Tibial nerve (tissue), 4 donors: Measurements from ENCODE around the gene SLC34A2. TPM values are rescaled to one million over a fixed set of nuclear protein-coding genes. Genes with fewer than 3 reads are reported as not detected.
"Not testable (repeated sequence)": the region's sequence is repeated elsewhere in the genome, so short reads cannot be mapped to it uniquely, and the experiment has no call there.

Experiments used
- DNase-seq, 2 donors: peaks; one replicate each; pipeline ENCODE4 v3.0.0-alpha.2; 2019; ENCODE audit warnings: low spot score in 2 of 2
- H3K27ac ChIP-seq, 4 donors: fragments of 200-600 bp; sonication (generic) in 3 of 4; one replicate each; pipeline ENCODE4 v1.5.1; 2017 to 2019; ENCODE audit warnings: mild to moderate bottlenecking in 1 of 4
- H3K27me3 ChIP-seq, 2 donors: fragments of 200-600 bp; sonication (generic) in 1 of 2; one replicate each; pipeline versions ENCODE4 v1.5.1 to v1.6.0; 2017 to 2019
- H3K36me3 ChIP-seq, 3 donors: fragments of 200-600 bp; sonication (generic); one replicate each; pipeline ENCODE4 v1.5.1; 2018 to 2019
- H3K4me1 ChIP-seq, 4 donors: fragments of 200-600 bp; sonication (generic) in 3 of 4; one replicate each; pipeline ENCODE4 v1.5.1; 2017 to 2019
- H3K4me3 ChIP-seq, 4 donors: fragments of 200-600 bp; sonication (generic) in 3 of 4; one replicate each; pipeline ENCODE4 v1.5.1; 2017 to 2019; ENCODE audit warnings: mild to moderate bottlenecking in 1 of 4, moderate library complexity in 1 of 4
- H3K9me3 ChIP-seq, 4 donors: fragments of 200-600 bp; sonication (generic) in 3 of 4; one replicate each; pipeline ENCODE4 v1.5.1; 2017 to 2019
- CTCF ChIP-seq, 5 experiments: fragments of 200-600 bp in 3 of 5; fragments of 450-650 bp in 2 of 5; sonication (generic) in 3 of 5; IDR thresholded peaks; one replicate each; pipeline ENCODE4 v1.5.1; 2016 to 2019; ENCODE audit warnings: antibody characterized with exemption in 5 of 5, mild to moderate bottlenecking in 3 of 5, moderate library complexity in 2 of 5
- EP300 ChIP-seq, 2 donors: sonication (generic); formaldehyde crosslinking; IDR thresholded peaks; one replicate each; pipeline ENCODE4 v1.6.1; 2017; ENCODE audit warnings: antibody characterized with exemption in 2 of 2, mild to moderate bottlenecking in 1 of 2
- POLR2A ChIP-seq, 2 donors: fragments of 450-650 bp; IDR thresholded peaks; one replicate each; pipeline ENCODE4 v1.6.1; 2017; ENCODE audit warnings: antibody characterized with exemption in 2 of 2, mild to moderate bottlenecking in 2 of 2, moderate library complexity in 2 of 2
- WGBS, 2 donors: methylation state at CpG; one replicate each; pipeline ENCODE4 v1.1.5; 2018; 5-methylcytosine and 5-hydroxymethylcytosine counted together
- total RNA-seq, 4 donors: library from RNA; depleted of rRNA; stranded (reverse); fragments of >200 nt; gene quantifications; one replicate each; pipeline ENCODE4 v1.1.0, GENCODE V29; 2016

The SLC34A2 gene
- total RNA-seq, 4 donors from 2014 or later = not detected

- H3K36me3 ChIP-seq = no peaks in the 10 kb centered on the region
- no peaks in the 10 kb centered on the region for H3K9me3 ChIP-seq
- peaks cover 0 to 19% of the 10 kb centered on the region in 2 donors for H3K27me3 ChIP-seq
- DNase-seq = no peak
- TF ChIP-seq POLR2A (IDR thresholded peaks at IDR 0.05) = no peak
- TF ChIP-seq EP300 (IDR thresholded peaks at IDR 0.05) = no peak
- TF ChIP-seq CTCF (IDR thresholded peaks at IDR 0.05) = no peak
- H3K27ac ChIP-seq = no peak overlapping the region
- 72 to 80% methylated on average over 5 of the region's 5 CpGs for WGBS, 2 donors
- H3K4me3 ChIP-seq = no peak overlapping the region
- peaks cover 0 to 17% (median 0%) of the 10 kb centered on the region in 4 donors for H3K4me1 ChIP-seq
Observed at GRCh38 chr4:25651682-25652081, 4.0 kb upstream of the SLC34A2 start.

GRCh38 chr4:25654031-25654970, 1.4 kb upstream of the SLC34A2 start:
- TF ChIP-seq CTCF (IDR thresholded peaks at IDR 0.05) (no peak), EP300 (IDR thresholded peaks at IDR 0.05) (no peak), POLR2A (IDR thresholded peaks at IDR 0.05) (no peak)
- H3K27ac ChIP-seq = peak overlapping the region in 1 of 4 donors; percentile 59
- H3K27me3 ChIP-seq = peaks cover 0 to 24% of the 10 kb centered on the region in 2 donors
- peaks cover 0 to 17% (median 0%) of the 10 kb centered on the region in 4 donors for H3K4me1 ChIP-seq
- H3K4me3 ChIP-seq = no peak overlapping the region
- H3K36me3 ChIP-seq = no peaks in the 10 kb centered on the region
- WGBS, 2 donors = 42 to 48% methylated on average over 13 to 17 of the region's 17 CpGs
- no peaks in the 10 kb centered on the region for H3K9me3 ChIP-seq
- no peak for DNase-seq

GRCh38 chr4:25656031-25656430, 380 bp downstream of the SLC34A2 start:
- Histone ChIP-seq H3K27me3 (peaks cover 0 to 24% of the 10 kb centered on the region in 2 donors), H3K4me3 (peak overlapping the region in 2 of 4 donors; percentile 23 to 44), H3K9me3 (no peaks in the 10 kb centered on the region), H3K27ac (peak overlapping the region in 1 of 4 donors; percentile 59), H3K36me3 (no peaks in the 10 kb centered on the region), H3K4me1 (peaks cover 0 to 17% (median 0%) of the 10 kb centered on the region in 4 donors)
- 50 to 52% methylated on average over 8 of the region's 8 CpGs for WGBS, 2 donors
- TF ChIP-seq POLR2A (IDR thresholded peaks at IDR 0.05) = no peak
- no peak for TF ChIP-seq EP300 (IDR thresholded peaks at IDR 0.05)
- no peak for TF ChIP-seq CTCF (IDR thresholded peaks at IDR 0.05)
- DNase-seq = no peak

- no peak overlapping the region for H3K4me3 ChIP-seq
- H3K4me1 ChIP-seq = peaks cover 0 to 17% (median 0%) of the 10 kb centered on the region in 4 donors
- TF ChIP-seq CTCF (IDR thresholded peaks at IDR 0.05) (no peak), EP300 (IDR thresholded peaks at IDR 0.05) (no peak), POLR2A (IDR thresholded peaks at IDR 0.05) (no peak)
- no peak for DNase-seq
- 67 to 72% methylated on average over 3 of the region's 3 CpGs for WGBS, 2 donors
- peaks cover 0 to 24% of the 10 kb centered on the region in 2 donors for H3K27me3 ChIP-seq
- H3K36me3 ChIP-seq = no peaks in the 10 kb centered on the region
- no peak overlapping the region for H3K27ac ChIP-seq
- H3K9me3 ChIP-seq = no peaks in the 10 kb centered on the region
Observed at GRCh38 chr4:25658357-25658771, 2.7 kb downstream of the SLC34A2 start.

- H3K36me3 ChIP-seq = no peaks in the 10 kb centered on the region
- H3K9me3 ChIP-seq = no peaks in the 10 kb centered on the region
- DNase-seq = no peak
- no peak overlapping the region for H3K4me3 ChIP-seq
- peaks cover 0 to 24% of the 10 kb centered on the region in 2 donors for H3K27me3 ChIP-seq
- TF ChIP-seq EP300 (IDR thresholded peaks at IDR 0.05) (no peak), CTCF (IDR thresholded peaks at IDR 0.05) (no peak), POLR2A (IDR thresholded peaks at IDR 0.05) (no peak)
- H3K27ac ChIP-seq = no peak overlapping the region
- 70 to 80% methylated on average over 3 of the region's 3 CpGs for WGBS, 2 donors
- peaks cover 0 to 17% (median 0%) of the 10 kb centered on the region in 4 donors for H3K4me1 ChIP-seq
Observed at GRCh38 chr4:25658777-25659176, 3.1 kb downstream of the SLC34A2 start.

- not testable (repeated sequence) for H3K27ac ChIP-seq
Observed at GRCh38 chr4:25661441-25661840, 5.8 kb downstream of the SLC34A2 start.

More at GRCh38 chr4:25661441-25661840, 5.8 kb downstream of the SLC34A2 start:
- not testable (repeated sequence) for H3K4me3 ChIP-seq, H3K36me3 ChIP-seq, H3K4me1 ChIP-seq, DNase-seq, H3K27me3 ChIP-seq, H3K9me3 ChIP-seq
- 90 to 92% methylated on average over 4 of the region's 4 CpGs for WGBS, 2 donors
